HCT116 (cell line): ENCODE data around the gene SLC22A23.

Source experiments
- CEBPB ChIP-seq: IDR thresholded peaks from 2 replicates; pipeline ENCODE4 v1.6.1; 2012; ENCODE audit warnings: low read depth
- ELF1 ChIP-seq: IDR thresholded peaks from 2 replicates; pipeline ENCODE4 v1.6.1; 2012; ENCODE audit warnings: low read depth, borderline replicate concordance
- EZH2 ChIP-seq: fragments of 200-600 bp; sonication (generic); IDR thresholded peaks from 2 replicates; pipeline ENCODE4 v1.6.1; 2017; ENCODE audit warnings: antibody characterized with exemption, mixed run types
- EZH2phosphoT487 ChIP-seq: fragments of 200-600 bp; IDR thresholded peaks from 2 replicates; pipeline ENCODE4 v1.6.1; 2018; ENCODE audit warnings: antibody characterized with exemption, borderline replicate concordance
- FOSL1 ChIP-seq: IDR thresholded peaks from 2 replicates; pipeline ENCODE4 v1.6.1; 2012; ENCODE audit warnings: low read depth
- JUND ChIP-seq: IDR thresholded peaks from 2 replicates; pipeline ENCODE4 v1.6.1; 2012
- POLR2A ChIP-seq: IDR thresholded peaks from 2 replicates; pipeline ENCODE4 v1.7.0; 2011; ENCODE audit warnings: borderline replicate concordance; ENCODE audit not compliant: insufficient read depth, insufficient read length; ENCODE audit errors: extremely low read depth
- RAD21 ChIP-seq: IDR thresholded peaks from 2 replicates; pipeline ENCODE4 v1.6.1; 2012; ENCODE audit warnings: low read depth, mild to moderate bottlenecking
- SRF ChIP-seq: IDR thresholded peaks from 2 replicates; pipeline ENCODE4 v1.6.1; 2012; ENCODE audit warnings: low read depth
- YY1 ChIP-seq: IDR thresholded peaks from 2 replicates; pipeline ENCODE4 v1.6.1; 2011; ENCODE audit warnings: low read length, low read depth, moderate library complexity, mild to moderate bottlenecking; ENCODE audit not compliant: insufficient replicate concordance; ENCODE audit errors: extremely low read depth
- ZFX ChIP-seq: fragments of 450-650 bp; IDR thresholded peaks from 2 replicates; pipeline ENCODE4 v1.6.1; 2017
- ZNF274 ChIP-seq: fragments of 200-500 bp; sonication (Bioruptor generic); IDR thresholded peaks from 2 replicates; pipeline ENCODE4 v1.6.1; 2014; ENCODE audit warnings: mild to moderate bottlenecking, low read depth, low read length, inconsistent platforms
- TF ChIP-seq, protein P1 (sequence below), 3 experiments: fragments of 200-600 bp in 1 of 3; sonication (generic) in 1 of 3; IDR thresholded peaks in 2 of 3; conservative IDR thresholded peaks in 1 of 3; 2 replicates each; pipeline ENCODE4 v1.5.1; 2012 to 2017; ENCODE audit warnings: low read depth in 2 of 3, low read length in 2 of 3, antibody characterized with exemption in 1 of 3, borderline replicate concordance in 1 of 3, control low read depth in 1 of 3, mild to moderate bottlenecking in 1 of 3, mixed read lengths in 1 of 3, mixed run types in 1 of 3, moderate library complexity in 1 of 3; ENCODE audit not compliant: insufficient read depth in 1 of 3
- TF ChIP-seq, protein P2 (sequence below): IDR thresholded peaks from 2 replicates; pipeline ENCODE4 v1.6.1; 2012

DNA sequence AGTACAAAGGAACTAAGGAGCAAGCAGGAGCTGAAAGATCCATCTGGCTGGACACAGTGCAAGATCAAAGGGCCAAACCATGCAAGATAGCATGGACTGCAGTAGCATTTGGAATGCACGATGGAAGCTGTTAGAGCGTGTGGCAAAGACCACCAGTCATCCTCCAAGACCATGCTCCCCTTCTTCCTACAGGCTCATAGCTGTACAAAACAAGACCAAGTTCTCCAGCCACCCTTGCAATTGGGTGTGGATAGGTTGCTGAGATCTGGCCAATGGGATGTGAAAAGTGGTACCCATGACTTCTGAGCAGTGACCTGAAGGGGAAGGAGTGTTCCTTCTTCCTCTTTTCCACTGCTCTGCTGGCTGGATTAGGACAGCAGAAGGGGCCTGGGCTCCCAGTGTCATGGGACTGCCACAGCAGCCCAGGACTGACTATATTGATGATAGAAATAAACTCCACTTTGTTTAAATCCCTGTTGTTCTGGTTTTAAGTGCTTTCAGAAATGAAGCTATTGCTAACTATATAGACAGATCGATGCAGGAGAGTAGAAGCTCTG, 64.9 kb downstream of the SLC22A23 start:
- TF ChIP-seq, protein P1, sequence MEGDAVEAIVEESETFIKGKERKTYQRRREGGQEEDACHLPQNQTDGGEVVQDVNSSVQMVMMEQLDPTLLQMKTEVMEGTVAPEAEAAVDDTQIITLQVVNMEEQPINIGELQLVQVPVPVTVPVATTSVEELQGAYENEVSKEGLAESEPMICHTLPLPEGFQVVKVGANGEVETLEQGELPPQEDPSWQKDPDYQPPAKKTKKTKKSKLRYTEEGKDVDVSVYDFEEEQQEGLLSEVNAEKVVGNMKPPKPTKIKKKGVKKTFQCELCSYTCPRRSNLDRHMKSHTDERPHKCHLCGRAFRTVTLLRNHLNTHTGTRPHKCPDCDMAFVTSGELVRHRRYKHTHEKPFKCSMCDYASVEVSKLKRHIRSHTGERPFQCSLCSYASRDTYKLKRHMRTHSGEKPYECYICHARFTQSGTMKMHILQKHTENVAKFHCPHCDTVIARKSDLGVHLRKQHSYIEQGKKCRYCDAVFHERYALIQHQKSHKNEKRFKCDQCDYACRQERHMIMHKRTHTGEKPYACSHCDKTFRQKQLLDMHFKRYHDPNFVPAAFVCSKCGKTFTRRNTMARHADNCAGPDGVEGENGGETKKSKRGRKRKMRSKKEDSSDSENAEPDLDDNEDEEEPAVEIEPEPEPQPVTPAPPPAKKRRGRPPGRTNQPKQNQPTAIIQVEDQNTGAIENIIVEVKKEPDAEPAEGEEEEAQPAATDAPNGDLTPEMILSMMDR (IDR thresholded peaks at IDR 0.05 in 2 of 3, conservative IDR thresholded peaks at IDR 0.05 in 1 of 3; ENCODE audit: borderline replicate concordance in 1 of 3, insufficient read depth in 1 of 3, low read depth in 2 of 3, low read length in 2 of 3) = no peak
- TF ChIP-seq POLR2A = no peak
- TF ChIP-seq FOSL1 = no peak
- TF ChIP-seq ZNF274 = no peak
- no peak for TF ChIP-seq EZH2
- no peak for TF ChIP-seq JUND
- no peak for TF ChIP-seq ELF1
- no peak for TF ChIP-seq ZFX
- TF ChIP-seq RAD21 = no peak
- no peak for TF ChIP-seq CEBPB
- no peak for TF ChIP-seq YY1
- TF ChIP-seq EZH2phosphoT487 = no peak
- TF ChIP-seq, protein P2, sequence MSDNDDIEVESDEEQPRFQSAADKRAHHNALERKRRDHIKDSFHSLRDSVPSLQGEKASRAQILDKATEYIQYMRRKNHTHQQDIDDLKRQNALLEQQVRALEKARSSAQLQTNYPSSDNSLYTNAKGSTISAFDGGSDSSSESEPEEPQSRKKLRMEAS = no peak
- no peak for TF ChIP-seq SRF
